Stimulated activated CD4-positive, alpha-beta T cell treated with anti-CD3 and anti-CD28 coated beads, Interleukin-1b, Interleukin-23, amount 100 ng/mL, for 1 hour (primary cell): ENCODE data around the gene LRRC36.

ENCODE experiments used
- DNase-seq, 2 donors: peaks; one replicate each; pipeline ENCODE4 v3.0.0-alpha.2; 2020; ENCODE audit warnings: low read depth in 2 of 2

Gene LRRC36

GRCh38 chr16:67390816-67391423 is 64.3 kb downstream of the LRRC36 start:
- no peak for DNase-seq

GRCh38 chr16:67391424-67392300 is 65.0 kb downstream of the LRRC36 start:
- no peak for DNase-seq

- no peak for DNase-seq
Observed at GRCh38 chr16:67392301-67393059, 65.9 kb downstream of the LRRC36 start.

- DNase-seq: no peak
Observed at GRCh38 chr16:67393111-67393787, 66.6 kb downstream of the LRRC36 start, which contains the start of gene TPPP3. Gene TPPP3, minus strand, starts transcription at chr16:67393498. Its CDS starts 2,387 bp downstream, at chr16:67391111.

- no peak for DNase-seq
Observed at GRCh38 chr16:67393788-67394154, 67.2 kb downstream of the LRRC36 start.

GRCh38 chr16:67394155-67395104 is 67.8 kb downstream of the LRRC36 start:
- no peak for DNase-seq

GRCh38 chr16:67395105-67395457 is 68.5 kb downstream of the LRRC36 start:
- no peak for DNase-seq

- no peak for DNase-seq
Observed at GRCh38 chr16:67395458-67396158, 69.0 kb downstream of the LRRC36 start.

GRCh38 chr16:67396159-67397035 is 69.8 kb downstream of the LRRC36 start:
- DNase-seq: no peak

- DNase-seq: no peak
Observed at GRCh38 chr16:67397036-67397801, 70.6 kb downstream of the LRRC36 start.

- DNase-seq: no peak
Observed at GRCh38 chr16:67397812-67398545, 71.4 kb downstream of the LRRC36 start.

GRCh38 chr16:67398546-67399217 is 72.1 kb downstream of the LRRC36 start:
- no peak for DNase-seq

GRCh38 chr16:67399218-67399733 is 72.7 kb downstream of the LRRC36 start:
- peak in 1 of 2 donors; percentile 37 for DNase-seq

GRCh38 chr16:67399749-67400704 is 73.4 kb downstream of the LRRC36 start:
- DNase-seq: no peak

- no peak for DNase-seq
Observed at GRCh38 chr16:67400901-67401300, 74.3 kb downstream of the LRRC36 start.
